Tibial nerve (tissue), 4 donors: ENCODE measurements around the gene KIAA1586.

Source experiments
- CTCF ChIP-seq, 5 experiments: fragments of 200-600 bp in 3 of 5; fragments of 450-650 bp in 2 of 5; sonication (generic) in 3 of 5; IDR thresholded peaks; one replicate each; pipeline ENCODE4 v1.5.1; 2016 to 2019; ENCODE audit warnings: antibody characterized with exemption in 5 of 5, mild to moderate bottlenecking in 3 of 5, moderate library complexity in 2 of 5
- EP300 ChIP-seq, 2 donors: sonication (generic); formaldehyde crosslinking; IDR thresholded peaks; one replicate each; pipeline ENCODE4 v1.6.1; 2017; ENCODE audit warnings: antibody characterized with exemption in 2 of 2, mild to moderate bottlenecking in 1 of 2
- POLR2A ChIP-seq, 2 donors: fragments of 450-650 bp; IDR thresholded peaks; one replicate each; pipeline ENCODE4 v1.6.1; 2017; ENCODE audit warnings: antibody characterized with exemption in 2 of 2, mild to moderate bottlenecking in 2 of 2, moderate library complexity in 2 of 2

- TF ChIP-seq CTCF (IDR thresholded peaks at IDR 0.05) (no peak), POLR2A (IDR thresholded peaks at IDR 0.05) (no peak), EP300 (IDR thresholded peaks at IDR 0.05) (no peak)
Observed at GRCh38 chr6:57035549-57035948, 10.9 kb upstream of the KIAA1586 start.
